Measurements from ENCODE around the gene FAF1. TPM values are rescaled to one million over a fixed set of nuclear protein-coding genes. Genes with fewer than 3 reads are reported as not detected.

FAF1 gene
- polyA plus RNA-seq, 1 of the 3 experiments (the other 2 are of a cell fraction) = 8.7 TPM

GRCh38 chr1:50930965-50931737, 28.9 kb downstream of the FAF1 start:
- TF ChIP-seq IRF3 (IDR thresholded peaks at IDR 0.05; ENCODE audit: low read depth, low read length) (no peak), MXI1 (IDR thresholded peaks at IDR 0.05; ENCODE audit: low read depth, low read length) (no peak), MEF2A (IDR thresholded peaks at IDR 0.05; ENCODE audit: borderline replicate concordance, low read depth) (no peak), GATA2 (CRISPR knock-in tag; IDR thresholded peaks at IDR 0.05) (no peak), SIN3A (IDR thresholded peaks at IDR 0.05; ENCODE audit: borderline replicate concordance, low read depth, low read length) (no peak), FOXM1 (IDR thresholded peaks at IDR 0.05; ENCODE audit: low read depth) (no peak), ZBTB33 (IDR thresholded peaks at IDR 0.05; ENCODE audit: borderline replicate concordance, low read depth) (no peak), EP300 (IDR thresholded peaks at IDR 0.05; ENCODE audit: borderline replicate concordance in 1 of 2, low read depth in 1 of 2, low read length in 1 of 2) (no peak)
- TF ChIP-seq, protein P1, sequence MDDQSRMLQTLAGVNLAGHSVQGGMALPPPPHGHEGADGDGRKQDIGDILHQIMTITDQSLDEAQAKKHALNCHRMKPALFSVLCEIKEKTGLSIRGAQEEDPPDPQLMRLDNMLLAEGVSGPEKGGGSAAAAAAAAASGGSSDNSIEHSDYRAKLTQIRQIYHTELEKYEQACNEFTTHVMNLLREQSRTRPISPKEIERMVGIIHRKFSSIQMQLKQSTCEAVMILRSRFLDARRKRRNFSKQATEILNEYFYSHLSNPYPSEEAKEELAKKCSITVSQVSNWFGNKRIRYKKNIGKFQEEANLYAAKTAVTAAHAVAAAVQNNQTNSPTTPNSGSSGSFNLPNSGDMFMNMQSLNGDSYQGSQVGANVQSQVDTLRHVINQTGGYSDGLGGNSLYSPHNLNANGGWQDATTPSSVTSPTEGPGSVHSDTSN (IDR thresholded peaks at IDR 0.05) = no peak
- H3K9ac ChIP-seq = no peak overlapping the region
- H3K27me3 ChIP-seq (ENCODE audit: insufficient read depth) = no peaks in the 10 kb centered on the region
- POLR2A ChIA-PET = no interaction called here
- H3K4me1 ChIP-seq (ENCODE audit: control insufficient read depth in 1 of 2, insufficient read depth in 2 of 2, low read depth in 1 of 2, low read length in 1 of 2) = no peaks in the 10 kb centered on the region
- no peaks in the 10 kb centered on the region for H4K20me1 ChIP-seq (ENCODE audit: insufficient read depth)
- H3K36me3 ChIP-seq (replicated peaks in 1 of 2; ENCODE audit: control insufficient read depth in 1 of 2, insufficient read depth in 2 of 2, low read length in 1 of 2) = no peaks in the 10 kb centered on the region
- H3F3A ChIP-seq (replicated peaks; ENCODE audit: insufficient read depth) = peaks cover 13% of the 10 kb centered on the region
- no peak for DNase-seq
- no peak overlapping the region for H3K4me3 ChIP-seq (ENCODE audit: low read depth in 2 of 2, low read length in 1 of 2)
- H3K9me2 ChIP-seq = no peaks in the 10 kb centered on the region
- H3K27ac ChIP-seq (ENCODE audit: low read depth in 2 of 2, low read length in 1 of 2) = no peak overlapping the region
- no peaks in the 10 kb centered on the region for H3K9me3 ChIP-seq
- CTCF ChIA-PET = interaction anchor here (1.0 to 2.9 kb wide), 8 partner anchors 12 to 262 kb away, joined by 3 to 43 read pairs (median 12); partner anchors contain the start of gene CDKN2C
- WGBS (ENCODE audit: low lambda C conversion rate) = 97% methylated on average over 6 of the region's 6 CpGs
- H3K79me2 ChIP-seq (ENCODE audit: insufficient read depth) = peaks cover 57% of the 10 kb centered on the region
- no peak overlapping the region for H3K4me2 ChIP-seq
- H2AFZ ChIP-seq (ENCODE audit: low read depth) = no peak overlapping the region

DNA sequence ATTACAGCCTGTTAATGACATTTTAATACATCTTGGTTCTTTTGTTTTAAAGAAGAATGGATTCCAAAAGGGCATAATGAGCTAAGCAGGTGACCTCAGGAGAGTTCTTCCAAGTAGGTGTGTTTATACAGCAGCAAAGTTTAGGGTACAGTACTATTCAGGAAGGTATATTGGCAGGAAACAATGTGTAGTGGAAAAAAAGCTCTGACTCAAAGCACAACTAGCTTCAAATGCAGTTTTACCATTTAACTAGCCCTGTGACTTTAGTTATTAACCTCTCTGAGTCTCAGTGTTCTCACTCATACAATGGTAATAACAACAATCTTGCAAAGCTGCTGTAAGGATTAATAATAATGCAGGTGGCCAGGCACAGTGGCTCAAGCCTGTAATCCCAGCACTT, 29.9 kb downstream of the FAF1 start:
- Histone ChIP-seq H3K9ac (no peak overlapping the region), H3K36me3 (replicated peaks in 1 of 2; ENCODE audit: control insufficient read depth in 1 of 2, insufficient read depth in 2 of 2, low read length in 1 of 2) (no peaks in the 10 kb centered on the region), H3K9me2 (no peaks in the 10 kb centered on the region), H3F3A (replicated peaks; ENCODE audit: insufficient read depth) (peaks cover 13% of the 10 kb centered on the region), H3K4me1 (ENCODE audit: control insufficient read depth in 1 of 2, insufficient read depth in 2 of 2, low read depth in 1 of 2, low read length in 1 of 2) (no peaks in the 10 kb centered on the region), H3K9me3 (no peaks in the 10 kb centered on the region), H3K27me3 (ENCODE audit: insufficient read depth) (no peaks in the 10 kb centered on the region), H3K27ac (ENCODE audit: low read depth in 2 of 2, low read length in 1 of 2) (no peak overlapping the region), H4K20me1 (ENCODE audit: insufficient read depth) (no peaks in the 10 kb centered on the region), H2AFZ (ENCODE audit: low read depth) (no peak overlapping the region), H3K79me2 (ENCODE audit: insufficient read depth) (peaks cover 57% of the 10 kb centered on the region), H3K4me2 (no peak overlapping the region), H3K4me3 (ENCODE audit: low read depth in 2 of 2, low read length in 1 of 2) (no peak overlapping the region)
- TF ChIP-seq, protein P2, sequence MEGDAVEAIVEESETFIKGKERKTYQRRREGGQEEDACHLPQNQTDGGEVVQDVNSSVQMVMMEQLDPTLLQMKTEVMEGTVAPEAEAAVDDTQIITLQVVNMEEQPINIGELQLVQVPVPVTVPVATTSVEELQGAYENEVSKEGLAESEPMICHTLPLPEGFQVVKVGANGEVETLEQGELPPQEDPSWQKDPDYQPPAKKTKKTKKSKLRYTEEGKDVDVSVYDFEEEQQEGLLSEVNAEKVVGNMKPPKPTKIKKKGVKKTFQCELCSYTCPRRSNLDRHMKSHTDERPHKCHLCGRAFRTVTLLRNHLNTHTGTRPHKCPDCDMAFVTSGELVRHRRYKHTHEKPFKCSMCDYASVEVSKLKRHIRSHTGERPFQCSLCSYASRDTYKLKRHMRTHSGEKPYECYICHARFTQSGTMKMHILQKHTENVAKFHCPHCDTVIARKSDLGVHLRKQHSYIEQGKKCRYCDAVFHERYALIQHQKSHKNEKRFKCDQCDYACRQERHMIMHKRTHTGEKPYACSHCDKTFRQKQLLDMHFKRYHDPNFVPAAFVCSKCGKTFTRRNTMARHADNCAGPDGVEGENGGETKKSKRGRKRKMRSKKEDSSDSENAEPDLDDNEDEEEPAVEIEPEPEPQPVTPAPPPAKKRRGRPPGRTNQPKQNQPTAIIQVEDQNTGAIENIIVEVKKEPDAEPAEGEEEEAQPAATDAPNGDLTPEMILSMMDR (IDR thresholded peaks at IDR 0.05) = no peak
- TF ChIP-seq RCOR1 (IDR thresholded peaks at IDR 0.05; ENCODE audit: low read length) = no peak
- TF ChIP-seq GABPA (IDR thresholded peaks at IDR 0.05; ENCODE audit: low read depth) = no peak
- ChIA-PET POLR2A (no interaction called here), CTCF (interaction anchor here (0.6 to 2.9 kb wide), 30 partner anchors 8 to 935 kb away, joined by 3 to 43 read pairs (median 5); partner anchors contain the start of genes CDKN2C and FAF1)
- no peak for DNase-seq
